ENCODE measurements around the gene RND2.
"Not testable (repeated sequence)": the region's sequence is repeated elsewhere in the genome, so short reads cannot be mapped to it uniquely, and the experiment has no call there.

The RND2 gene

DNA sequence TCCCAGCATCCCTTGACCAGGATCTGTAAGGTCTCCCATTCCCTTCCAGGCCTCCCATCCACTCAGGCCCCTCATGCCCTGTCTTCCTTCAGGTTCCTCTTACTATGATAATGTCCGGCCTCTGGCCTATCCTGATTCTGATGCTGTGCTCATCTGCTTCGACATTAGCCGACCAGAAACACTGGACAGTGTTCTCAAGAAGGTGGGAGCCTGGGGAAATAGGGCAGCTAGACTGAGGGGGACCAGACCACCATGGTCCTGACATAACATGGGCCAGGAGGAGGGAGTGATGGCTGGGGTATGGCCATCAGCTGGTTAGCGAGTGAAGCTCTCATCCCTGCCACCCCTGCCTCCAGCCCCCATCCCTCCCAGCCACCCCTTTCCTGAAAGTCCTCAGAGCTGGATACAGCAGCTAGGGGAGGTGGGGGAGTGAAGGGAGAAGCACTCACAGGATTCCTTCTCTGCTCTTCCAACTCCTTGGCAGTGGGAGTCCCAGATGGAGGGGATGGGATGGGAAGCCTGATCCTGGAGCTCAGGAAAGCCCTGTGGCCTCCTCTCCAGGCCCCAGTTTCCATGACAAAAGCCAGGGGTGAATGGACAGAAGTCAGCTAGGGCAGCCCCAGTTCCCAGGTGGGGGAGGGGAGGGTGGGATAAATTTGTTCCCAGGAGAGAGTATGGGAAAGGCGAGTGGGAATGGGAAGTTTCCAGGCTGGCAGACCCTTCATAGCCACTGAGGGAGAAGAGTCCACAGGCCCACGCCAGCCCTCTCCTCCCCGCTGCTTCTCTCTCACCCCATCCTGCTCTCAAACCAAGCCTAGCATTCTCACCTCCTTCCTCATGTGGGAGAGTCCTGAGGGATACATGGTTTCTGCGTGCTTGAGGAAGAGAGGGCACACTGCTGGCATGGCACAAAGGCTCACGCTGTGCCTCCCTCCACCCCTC lies 2.3 kb downstream of the RND2 start:
- no peak for DNase-seq (ENCODE audit: low spot score)

GRCh38 chr17:43028221-43028861 lies 3.3 kb downstream of the RND2 start:
- DNase-seq (ENCODE audit: low spot score) = no peak

DNA sequence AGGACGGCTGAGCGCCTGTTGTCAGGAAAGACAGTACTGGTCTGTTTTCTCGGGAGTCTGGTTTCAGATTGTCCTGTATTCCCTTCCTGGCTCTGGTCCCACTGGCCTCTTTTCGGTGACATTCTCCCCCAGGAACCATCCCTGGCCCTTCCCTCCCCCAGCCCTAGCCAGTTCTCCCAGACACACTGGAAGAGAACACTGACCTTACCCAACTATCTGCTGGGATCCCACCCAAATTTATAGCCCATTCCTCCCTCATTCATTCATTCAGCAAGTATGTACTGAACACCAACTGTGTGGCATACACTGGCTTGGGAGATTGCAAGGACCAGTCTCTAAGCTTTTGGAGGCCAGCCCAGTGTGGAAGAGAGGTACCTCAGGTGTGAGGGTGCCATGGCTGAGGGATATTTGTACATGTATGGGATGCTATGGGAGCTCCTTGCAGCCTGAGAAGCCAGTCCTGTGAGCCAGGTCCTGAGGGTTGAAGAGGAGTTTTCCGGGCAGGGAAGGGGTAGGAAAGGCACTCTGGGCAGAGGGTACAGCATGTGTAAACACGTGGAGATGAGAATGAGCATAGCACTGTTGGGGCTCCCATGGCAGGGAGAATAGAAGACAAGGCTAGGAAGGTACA lies 5.2 kb downstream of the RND2 start:
- DNase-seq (ENCODE audit: low spot score) = no peak

GRCh38 chr17:43031666-43032065 lies 6.6 kb downstream of the RND2 start:
- no peak for DNase-seq (ENCODE audit: low spot score)

DNA sequence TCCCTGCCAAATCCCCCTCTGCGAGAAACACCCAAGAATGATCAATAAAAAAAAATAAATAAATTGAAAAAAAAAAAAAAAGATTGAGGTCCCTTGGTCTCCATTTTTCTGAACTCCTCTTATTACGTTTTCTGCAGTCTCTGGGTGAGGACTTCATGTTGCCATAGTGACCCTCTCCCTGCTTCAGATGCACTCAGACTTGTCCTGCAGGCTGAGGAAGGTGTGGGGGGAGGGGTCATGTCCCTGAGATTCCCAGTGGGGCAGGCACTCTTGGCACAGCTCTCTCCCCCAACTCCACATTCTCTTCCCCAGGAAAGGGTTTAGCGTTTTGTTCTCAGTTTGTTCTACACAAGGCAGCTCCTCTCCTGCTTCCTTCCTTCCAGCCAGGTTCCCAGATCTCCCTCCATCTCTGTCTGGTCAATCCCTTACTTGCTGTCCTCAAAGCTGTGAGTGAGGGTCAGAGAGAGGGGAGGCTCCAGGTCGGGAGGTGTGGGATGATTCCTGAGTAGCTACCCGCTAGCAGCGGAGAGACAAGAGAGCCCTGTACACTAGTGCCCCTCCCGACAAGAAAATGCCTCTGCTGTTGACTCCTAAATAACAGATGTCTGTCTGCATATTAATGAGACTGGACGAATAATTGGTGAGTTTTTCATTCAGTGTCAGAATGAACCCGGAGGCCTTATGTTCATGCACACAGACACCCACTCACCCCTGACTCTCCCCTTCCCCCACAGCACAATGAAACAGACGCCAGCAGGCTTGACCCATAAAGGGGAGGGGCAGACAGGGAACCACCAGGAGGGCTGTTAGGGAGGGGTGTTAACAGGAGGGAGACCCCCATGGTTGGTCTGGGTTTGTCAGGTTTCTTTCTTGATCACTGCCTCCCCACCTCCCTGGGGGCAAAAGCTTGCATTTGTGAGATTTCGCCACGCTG lies 9.2 kb downstream of the RND2 start:
- no peak for DNase-seq (ENCODE audit: low spot score)

DNA sequence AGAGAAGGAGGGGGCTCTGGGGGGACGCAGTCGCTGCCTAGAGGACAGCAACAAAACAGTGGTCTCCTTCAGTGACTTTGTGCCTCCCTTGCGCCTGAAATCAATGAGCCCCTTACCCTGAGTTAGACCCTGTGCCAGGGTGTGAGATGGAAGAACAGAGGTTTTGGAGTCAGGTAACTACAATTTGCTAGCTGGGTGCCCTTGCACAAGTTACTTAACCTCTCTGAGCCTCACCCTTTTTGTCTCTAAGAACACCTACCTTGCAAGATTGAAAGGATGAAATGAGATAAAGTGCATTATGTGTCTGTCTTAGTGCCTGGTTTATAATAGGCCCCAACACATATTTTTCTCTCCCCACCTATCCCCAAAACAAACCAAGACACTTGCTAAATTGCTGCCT lies 9.9 kb downstream of the RND2 start:
- DNase-seq (ENCODE audit: low spot score) = no peak

- no peak for DNase-seq (ENCODE audit: low spot score)
These were observed 14.6 kb downstream of the RND2 start for GRCh38 chr17:43039646-43040045.

DNA sequence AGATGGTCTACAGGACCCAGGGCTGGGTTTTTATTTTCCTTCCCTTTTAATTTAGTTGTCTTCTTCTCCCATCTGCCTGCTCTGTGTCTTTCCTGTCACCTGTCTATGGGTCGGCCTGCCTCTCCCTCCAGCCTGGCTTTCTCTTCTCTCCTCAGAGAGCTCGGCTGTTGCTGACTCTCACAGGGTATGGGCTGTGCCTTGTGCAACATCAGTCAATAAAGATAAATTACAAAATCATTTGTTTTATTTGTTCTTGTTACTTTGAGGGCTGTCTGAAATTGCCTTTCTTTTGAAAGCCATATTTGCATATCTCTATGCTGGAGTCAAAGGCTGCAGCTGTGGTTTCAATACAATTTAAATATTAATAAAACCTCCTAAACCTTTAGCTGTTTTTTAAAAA lies 15.6 kb downstream of the RND2 start:
- no peak for DNase-seq (ENCODE audit: low spot score)

- DNase-seq (ENCODE audit: low spot score) = no peak
These were observed 17.1 kb downstream of the RND2 start for GRCh38 chr17:43042025-43042628.

GRCh38 chr17:43043307-43043706 lies 18.3 kb downstream of the RND2 start:
- DNase-seq (ENCODE audit: low spot score) = no peak

GRCh38 chr17:43044024-43044423 lies 19.0 kb downstream of the RND2 start:
- DNase-seq (ENCODE audit: low spot score) = no peak

- DNase-seq (ENCODE audit: low spot score) = no peak
These were observed 26.9 kb downstream of the RND2 start for GRCh38 chr17:43051969-43052368.

GRCh38 chr17:43053008-43053407 lies 28.0 kb downstream of the RND2 start:
- DNase-seq (ENCODE audit: low spot score) = not testable (repeated sequence)

DNA sequence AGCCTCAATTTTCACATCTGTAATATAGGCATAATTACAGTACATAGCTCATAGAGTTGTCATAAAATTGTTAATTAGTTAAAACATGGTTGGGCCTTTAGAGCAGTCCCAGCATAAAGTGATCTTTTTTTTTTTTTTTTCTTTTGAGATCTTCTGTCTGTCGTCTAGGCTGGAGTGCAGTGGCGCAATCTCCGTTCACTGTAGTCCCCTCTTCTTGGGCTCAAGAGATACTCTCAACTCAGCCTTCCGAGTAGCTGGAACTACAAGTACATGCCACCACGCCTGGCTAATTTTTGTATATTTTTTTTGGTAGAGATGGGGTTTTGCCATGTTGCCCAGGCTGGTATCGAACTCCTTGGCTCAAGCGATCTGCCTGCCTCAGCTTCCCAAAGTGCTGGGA lies 31.0 kb downstream of the RND2 start:
- DNase-seq (ENCODE audit: low spot score) = no peak

DNA sequence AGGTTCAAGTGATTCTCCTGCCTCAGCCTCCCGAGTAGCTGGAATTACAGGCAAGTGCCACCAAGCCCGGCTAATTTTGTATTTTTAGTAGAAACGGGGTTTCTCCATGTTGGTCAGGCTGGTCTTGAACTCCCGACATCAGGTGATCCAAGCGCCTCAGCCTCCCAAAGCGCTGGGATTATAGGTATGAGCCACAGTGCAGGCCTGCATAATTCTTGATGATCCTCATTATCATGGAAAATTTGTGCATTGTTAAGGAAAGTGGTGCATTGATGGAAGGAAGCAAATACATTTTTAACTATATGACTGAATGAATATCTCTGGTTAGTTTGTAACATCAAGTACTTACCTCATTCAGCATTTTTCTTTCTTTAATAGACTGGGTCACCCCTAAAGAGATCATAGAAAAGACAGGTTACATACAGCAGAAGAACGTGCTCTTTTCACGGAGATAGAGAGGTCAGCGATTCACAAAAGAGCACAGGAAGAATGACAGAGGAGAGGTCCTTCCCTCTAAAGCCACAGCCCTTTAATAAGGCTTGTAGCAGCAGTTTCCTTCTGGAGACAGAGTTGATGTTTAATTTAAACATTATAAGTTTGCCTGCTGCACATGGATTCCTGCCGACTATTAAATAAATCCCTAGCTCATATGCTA lies 38.1 kb downstream of the RND2 start:
- DNase-seq (ENCODE audit: low spot score) = no peak

DNA sequence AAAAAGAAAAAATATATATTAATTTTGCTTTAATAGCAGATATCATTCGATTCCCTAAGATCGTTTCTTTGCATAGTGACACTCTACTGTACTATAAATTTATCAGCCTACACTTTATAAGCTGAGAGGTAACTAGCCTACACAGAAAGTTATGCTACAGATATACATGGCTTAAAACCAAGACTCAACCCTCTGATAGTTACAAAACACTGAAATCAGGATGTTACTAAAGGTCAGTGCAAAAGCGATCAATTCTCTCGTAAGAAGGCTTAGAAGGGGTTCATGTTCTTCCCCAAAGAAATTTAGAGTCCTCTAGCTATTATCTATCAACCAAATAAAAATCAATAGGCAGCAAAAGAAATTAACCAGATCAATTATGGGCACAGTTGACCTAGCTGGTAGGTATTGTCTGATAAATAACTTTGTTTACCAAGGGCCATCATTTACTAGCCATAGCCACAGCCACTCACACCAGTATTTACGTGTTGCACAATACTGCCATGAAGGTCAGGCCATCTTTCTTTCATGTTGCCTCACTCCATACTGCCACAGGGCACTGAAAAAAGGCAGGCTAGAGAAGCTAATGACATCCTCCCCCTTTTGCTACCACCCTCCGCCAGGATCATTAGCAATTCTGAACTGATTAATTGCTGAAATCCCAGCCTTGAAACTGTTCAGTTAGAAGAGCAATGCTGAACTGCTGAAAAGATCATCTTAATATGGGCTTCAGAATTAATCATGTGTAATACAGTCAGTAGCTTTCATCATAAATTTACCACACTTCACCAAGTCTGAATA lies 43.7 kb downstream of the RND2 start:
- DNase-seq (ENCODE audit: low spot score) = no peak

GRCh38 chr17:43069368-43069898 lies 44.4 kb downstream of the RND2 start:
- no peak for DNase-seq (ENCODE audit: low spot score)

DNA sequence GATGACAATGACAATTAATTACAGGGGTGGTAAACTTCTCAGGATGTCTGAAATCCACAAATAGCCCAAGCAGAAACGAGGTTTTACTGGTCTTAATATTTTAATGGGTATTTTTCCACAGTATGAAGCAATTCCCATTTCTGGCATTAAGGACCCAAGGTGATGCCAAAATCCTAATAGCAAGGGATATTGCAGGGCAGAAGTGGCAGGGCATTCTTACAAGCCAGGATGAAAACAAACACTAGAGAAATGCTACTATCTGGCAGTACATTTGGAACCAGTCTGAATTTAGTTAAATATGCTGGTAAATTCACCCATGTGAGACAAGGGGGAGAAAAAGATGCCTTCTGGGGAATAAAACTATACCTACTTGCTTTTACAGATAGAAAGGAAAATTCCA lies 45.2 kb downstream of the RND2 start:
- no peak for DNase-seq (ENCODE audit: low spot score)

GRCh38 chr17:43070872-43071271 lies 45.8 kb downstream of the RND2 start:
- no peak for DNase-seq (ENCODE audit: low spot score)

DNA sequence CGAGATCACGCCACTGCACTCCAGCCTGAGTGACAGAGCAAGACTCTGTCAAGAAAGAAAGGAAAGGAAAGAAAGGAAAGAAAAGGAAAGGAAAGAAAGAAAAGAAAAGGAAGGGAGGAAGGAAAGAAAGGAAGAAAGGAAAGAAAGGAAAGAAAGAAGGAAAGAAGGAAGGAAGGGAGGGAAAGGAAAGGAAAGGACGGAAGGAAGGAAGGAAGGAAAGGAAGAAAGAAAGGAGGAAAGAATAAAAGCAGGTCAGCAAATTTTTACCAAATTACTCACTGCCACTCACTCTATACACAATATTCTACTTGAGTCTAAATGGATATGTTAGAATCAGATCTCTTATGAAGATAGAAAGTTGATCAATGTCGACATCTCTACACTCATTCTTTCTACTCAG lies 49.8 kb downstream of the RND2 start:
- DNase-seq (ENCODE audit: low spot score) = no peak

Data from CD4-positive, alpha-beta T cell treated with Interleukin-6 at 100 ng/mL for 8 hours (primary cell).